PC-3 (cell line): ENCODE data around the gene CCDC24.

ENCODE experiments used
- CTCF ChIP-seq: fragments of 300-600 bp; sonication (generic); conservative IDR thresholded peaks from 2 replicates; pipeline ENCODE4 v1.5.1; 2017; ENCODE audit warnings: antibody characterized with exemption, low read depth, mild to moderate bottlenecking, low read length
- EZH2 ChIP-seq: fragments of 300-600 bp; sonication (generic); IDR thresholded peaks from one replicate; pipeline ENCODE4 v1.6.1; 2017; ENCODE audit warnings: antibody characterized with exemption, mild to moderate bottlenecking, low read length; ENCODE audit not compliant: unreplicated experiment

- TF ChIP-seq CTCF (no peak), EZH2 (no peak)
Measured at GRCh38 chr1:43984855-43985254, 6.5 kb upstream of the CCDC24 start.
